Suprapubic skin (tissue), 4 donors: ENCODE results near the gene GALNT9. TPM values are rescaled to one million over a fixed set of nuclear protein-coding genes. Genes with fewer than 3 reads are reported as not detected.

Source experiments
- DNase-seq, 2 donors: peaks; one replicate each; pipeline ENCODE4 v3.0.0-alpha.2; 2019; ENCODE audit warnings: low spot score in 2 of 2
- H3K27ac ChIP-seq: fragments of 200-600 bp; sonication (generic); one replicate; pipeline ENCODE4 v1.5.1; 2019
- H3K27me3 ChIP-seq: fragments of 200-600 bp; sonication (generic); one replicate; pipeline ENCODE4 v1.5.1; 2019
- H3K36me3 ChIP-seq: fragments of 200-600 bp; sonication (generic); one replicate; pipeline ENCODE4 v1.5.1; 2019
- H3K4me1 ChIP-seq: fragments of 200-600 bp; sonication (generic); one replicate; pipeline ENCODE4 v1.5.1; 2019
- H3K4me3 ChIP-seq: fragments of 200-600 bp; sonication (generic); one replicate; pipeline ENCODE4 v1.5.1; 2019; ENCODE audit warnings: mild to moderate bottlenecking
- H3K9me3 ChIP-seq: fragments of 200-600 bp; sonication (generic); one replicate; pipeline ENCODE4 v1.5.1; 2019
- CTCF ChIP-seq, 2 donors: fragments of 200-600 bp in 1 of 2; fragments of 450-650 bp in 1 of 2; sonication (generic) in 1 of 2; IDR thresholded peaks; one replicate each; pipeline ENCODE4 v1.5.1; 2016 to 2019; ENCODE audit warnings: antibody characterized with exemption in 2 of 2, mild to moderate bottlenecking in 1 of 2, moderate library complexity in 1 of 2
- EP300 ChIP-seq: sonication (generic); formaldehyde crosslinking; IDR thresholded peaks from one replicate; pipeline ENCODE4 v1.6.1; 2017; ENCODE audit warnings: antibody characterized with exemption
- POLR2A ChIP-seq, 2 donors: fragments of 450-650 bp; IDR thresholded peaks; one replicate each; pipeline ENCODE4 v1.6.1; 2017; ENCODE audit warnings: antibody characterized with exemption in 2 of 2, mild to moderate bottlenecking in 2 of 2, moderate library complexity in 2 of 2
- POLR2AphosphoS5 ChIP-seq, 3 donors: sonication (generic); formaldehyde crosslinking; IDR thresholded peaks; one replicate each; pipeline ENCODE4 v1.6.1; 2017; ENCODE audit warnings: antibody characterized with exemption in 3 of 3
- WGBS: methylation state at CpG from one replicate; pipeline ENCODE4 v1.1.5; 2018; 5-methylcytosine and 5-hydroxymethylcytosine counted together
- total RNA-seq, 4 donors: library from RNA; depleted of rRNA; stranded (reverse); fragments of >200 nt; gene quantifications; one replicate each; pipeline ENCODE4 v1.1.0, GENCODE V29; 2016

The GALNT9 gene
- total RNA-seq, 4 donors from 2014 or later: not detected

GRCh38 chr12:132344601-132345000 is 15.2 kb upstream of the GALNT9 start:
- H3K4me3 ChIP-seq: no peak overlapping the region
- H3K36me3 ChIP-seq: no peaks in the 10 kb centered on the region
- no peaks in the 10 kb centered on the region for H3K9me3 ChIP-seq
- no peaks in the 10 kb centered on the region for H3K4me1 ChIP-seq
- no peak overlapping the region for H3K27ac ChIP-seq
- DNase-seq: no peak
- TF ChIP-seq EP300 (no peak), CTCF (IDR thresholded peaks at IDR 0.05) (no peak)
- peaks cover 83% of the 10 kb centered on the region for H3K27me3 ChIP-seq
- WGBS: 80% methylated on average over 23 of the region's 23 CpGs

- H3K4me3 ChIP-seq: no peak overlapping the region
- H3K27ac ChIP-seq: no peak overlapping the region
- no peak for DNase-seq
- peaks cover 87% of the 10 kb centered on the region for H3K27me3 ChIP-seq
- TF ChIP-seq POLR2AphosphoS5 (IDR thresholded peaks at IDR 0.05) (no peak), EP300 (no peak), POLR2A (IDR thresholded peaks at IDR 0.05) (no peak), CTCF (IDR thresholded peaks at IDR 0.05) (no peak)
- H3K4me1 ChIP-seq: no peaks in the 10 kb centered on the region
- H3K9me3 ChIP-seq: no peaks in the 10 kb centered on the region
- WGBS: 59% methylated on average over 11 of the region's 11 CpGs
- no peaks in the 10 kb centered on the region for H3K36me3 ChIP-seq
Measured at GRCh38 chr12:132344181-132344580, 14.8 kb upstream of the GALNT9 start.

- no peak overlapping the region for H3K27ac ChIP-seq
- WGBS: 11% methylated on average over 22 of the region's 23 CpGs
- H3K27me3 ChIP-seq: peaks cover 95% of the 10 kb centered on the region
- no peaks in the 10 kb centered on the region for H3K9me3 ChIP-seq
- H3K36me3 ChIP-seq: no peaks in the 10 kb centered on the region
- no peaks in the 10 kb centered on the region for H3K4me1 ChIP-seq
- no peak for DNase-seq
- TF ChIP-seq EP300: no peak
- no peak for TF ChIP-seq POLR2A (IDR thresholded peaks at IDR 0.05)
- no peak for TF ChIP-seq POLR2AphosphoS5 (IDR thresholded peaks at IDR 0.05)
- no peak for TF ChIP-seq CTCF (IDR thresholded peaks at IDR 0.05)
- no peak overlapping the region for H3K4me3 ChIP-seq
Measured at GRCh38 chr12:132343294-132344004, 14.1 kb upstream of the GALNT9 start.

GRCh38 chr12:132342251-132343227 is 13.2 kb upstream of the GALNT9 start:
- DNase-seq: no peak
- H3K27ac ChIP-seq: no peak overlapping the region
- H3K4me3 ChIP-seq: no peak overlapping the region
- peaks cover 96% of the 10 kb centered on the region for H3K27me3 ChIP-seq
- H3K9me3 ChIP-seq: no peaks in the 10 kb centered on the region
- H3K4me1 ChIP-seq: no peaks in the 10 kb centered on the region
- no peak for TF ChIP-seq POLR2A (IDR thresholded peaks at IDR 0.05)
- peak in 1 of 2 donors; percentile 14 for TF ChIP-seq CTCF (IDR thresholded peaks at IDR 0.05)
- TF ChIP-seq EP300: no peak
- TF ChIP-seq POLR2AphosphoS5 (IDR thresholded peaks at IDR 0.05): no peak
- H3K36me3 ChIP-seq: no peaks in the 10 kb centered on the region
- 51% methylated on average over 22 of the region's 24 CpGs for WGBS
